Left lung (tissue), 14 donors: ENCODE data around the gene PSMD11. TPM values are rescaled to one million over a fixed set of nuclear protein-coding genes. Genes with fewer than 3 reads are reported as not detected.
"Not testable (repeated sequence)": the region's sequence is repeated elsewhere in the genome, so short reads cannot be mapped to it uniquely, and the experiment has no call there.

Experiments
- ATAC-seq: fragments of 200-7000 bp; cut with Tn5 transposase; one replicate; pipeline ENCODE4 v1.9.1; 2020; ENCODE audit warnings: moderate library complexity
- DNase-seq, 4 donors: peaks; one replicate each; pipeline ENCODE4 v3.0.0-alpha.2; 2013 to 2020
- H3K27ac ChIP-seq, 2 donors: fragments of 200-600 bp; sonication (generic) in 1 of 2; one replicate each; pipeline versions ENCODE4 v1.5.0 to v1.8.0; 2020 to 2021
- H3K27me3 ChIP-seq, 2 donors: fragments of 200-600 bp; sonication (generic) in 1 of 2; one replicate each; pipeline versions ENCODE4 v1.5.0 to v1.8.0; 2020 to 2021
- H3K36me3 ChIP-seq, 2 donors: fragments of 200-600 bp; sonication (generic) in 1 of 2; one replicate each; pipeline versions ENCODE4 v1.5.0 to v1.8.0; 2020 to 2021
- H3K4me1 ChIP-seq, 2 donors: fragments of 200-600 bp; one replicate each; pipeline ENCODE4 v1.8.0; 2021
- H3K4me3 ChIP-seq, 2 donors: fragments of 200-600 bp; sonication (generic) in 1 of 2; one replicate each; pipeline versions ENCODE4 v1.5.0 to v1.8.0; 2020 to 2021; ENCODE audit warnings: mild to moderate bottlenecking in 1 of 2
- H3K9me3 ChIP-seq, 2 donors: fragments of 200-600 bp; sonication (generic) in 1 of 2; one replicate each; pipeline versions ENCODE4 v1.5.0 to v1.8.0; 2020 to 2021
- CTCF ChIP-seq, 2 donors: fragments of 200-600 bp; sonication (generic) in 1 of 2; IDR thresholded peaks; one replicate each; pipeline versions ENCODE4 v1.5.0 to v1.8.0; 2021; ENCODE audit warnings: antibody characterized with exemption in 2 of 2
- intact Hi-C, 2 donors: fragments of 100-400 bp; cut with DNase I; formaldehyde crosslinking; loops; one replicate each; pipeline versions ENCODE4 v1.11.2 to v1.14.2; 2022
- long read RNA-seq, 12 donors: library from polyadenylated mRNA in 2 of 12; unstranded in 2 of 12; transcript quantifications; one replicate each; pipeline ENCODE4 v2.0.0 and lab custom pipeline, GENCODE V29; 2019 to 2026
- polyA plus RNA-seq, 6 donors: library from polyadenylated mRNA; unstranded; fragments of 120-200 nt; gene quantifications; one replicate each; pipeline ENCODE4 v1.2.1, GENCODE V29; 2013; ENCODE audit not compliant: insufficient read length in 6 of 6
- total RNA-seq, 2 donors: library from RNA; stranded (reverse); fragmentation: NEBNext Ultra II Directional; extraction: Animal tissue kit (Norgen Biotek cat#: 25700); gene quantifications; one replicate each; pipeline ENCODE4 v1.2.1, GENCODE V29; 2021
- donor health status: DM: no; HTN: yes; CAD: no.
- donor health status: DM: no; HTN: no; CAD: no.

The PSMD11 gene
- total RNA-seq (100 to 1,000 TPM in 1 of 2 donors, 10 to 100 TPM in 1; 67.4 to 115 TPM), polyA plus RNA-seq (10 to 100 TPM; 73.8 to 88.1 (median 82.8) TPM)
- long read RNA-seq, donor 1, full-length matches to known transcripts = 31 of 42 reads
- long read RNA-seq, donor 1, partial matches to known transcripts = 11 of 42 reads
- long read RNA-seq, donor 1, other reads (novel, unspliced or antisense) = 0 of 42 reads
- long read RNA-seq, donor 2, full-length matches to known transcripts = 23 of 39 reads
- long read RNA-seq, donor 2, partial matches to known transcripts = 16 of 39 reads
- long read RNA-seq, donor 2, other reads (novel, unspliced or antisense) = 0 of 39 reads
- long read RNA-seq, donor 3, full-length matches to known transcripts = 14 of 14 reads
- long read RNA-seq, donor 3, partial matches to known transcripts = 0 of 14 reads
- long read RNA-seq, donor 3, other reads (novel, unspliced or antisense) = 0 of 14 reads
- long read RNA-seq, donor 4, full-length matches to known transcripts = 96 of 104 reads
- long read RNA-seq, donor 4, partial matches to known transcripts = 2 of 104 reads
- long read RNA-seq, donor 4, other reads (novel, unspliced or antisense) = 6 of 104 reads
- long read RNA-seq, donor 5, full-length matches to known transcripts = 18 of 23 reads
- long read RNA-seq, donor 5, partial matches to known transcripts = 5 of 23 reads
- long read RNA-seq, donor 5, other reads (novel, unspliced or antisense) = 0 of 23 reads
- long read RNA-seq, donor 6, full-length matches to known transcripts = 29 of 29 reads
- long read RNA-seq, donor 6, partial matches to known transcripts = 0 of 29 reads
- long read RNA-seq, donor 6, other reads (novel, unspliced or antisense) = 0 of 29 reads
- long read RNA-seq, donor 7, full-length matches to known transcripts = 12 of 12 reads
- long read RNA-seq, donor 7, partial matches to known transcripts = 0 of 12 reads
- long read RNA-seq, donor 7, other reads (novel, unspliced or antisense) = 0 of 12 reads
- long read RNA-seq, donor 8, full-length matches to known transcripts = 18 of 18 reads
- long read RNA-seq, donor 8, partial matches to known transcripts = 0 of 18 reads
- long read RNA-seq, donor 8, other reads (novel, unspliced or antisense) = 0 of 18 reads
- long read RNA-seq, donor 9 = 0 reads
- long read RNA-seq, donor 10, full-length matches to known transcripts = 193 of 204 reads
- long read RNA-seq, donor 10, partial matches to known transcripts = 7 of 204 reads
- long read RNA-seq, donor 10, other reads (novel, unspliced or antisense) = 4 of 204 reads
- long read RNA-seq, donor 11 = 0 reads
- long read RNA-seq, donor 12, full-length matches to known transcripts = 22 of 22 reads
- long read RNA-seq, donor 12, partial matches to known transcripts = 0 of 22 reads
- long read RNA-seq, donor 12, other reads (novel, unspliced or antisense) = 0 of 22 reads

GRCh38 chr17:32444301-32445073, at the start of gene PSMD11:
TSS of gene PSMD11 (plus strand) at chr17:32444510. CDS start at chr17:32444524, 14 bp downstream.
- Histone ChIP-seq H3K36me3 (peaks cover 4 to 27% of the 10 kb centered on the region in 2 donors), H3K27me3 (no peaks in the 10 kb centered on the region), H3K4me1 (peaks cover 10 to 22% of the 10 kb centered on the region in 2 donors), H3K27ac (peak within 1 kb of the TSS; percentile 40 to 86), H3K9me3 (no peaks in the 10 kb centered on the region), H3K4me3 (peak within 1 kb of the TSS; percentile 86 to 100)
- ATAC-seq (peak; percentile 97), DNase-seq (peak; percentile 91 to 99 (median 98))
- intact Hi-C loops = no loop called here
- TF ChIP-seq CTCF (IDR thresholded peaks at IDR 0.05) = peak; percentile 82 to 86

- Histone ChIP-seq H3K36me3 (no peaks in the 10 kb centered on the region), H3K9me3 (no peaks in the 10 kb centered on the region), H3K4me1 (no peaks in the 10 kb centered on the region), H3K27me3 (no peaks in the 10 kb centered on the region), H3K4me3 (no peak overlapping the region), H3K27ac (no peak overlapping the region)
- ATAC-seq (no peak), DNase-seq (no peak)
- TF ChIP-seq CTCF (IDR thresholded peaks at IDR 0.05) = no peak
- intact Hi-C loops = no loop called here
These were observed 48.0 kb upstream of the PSMD11 start for GRCh38 chr17:32396343-32396742.

GRCh38 chr17:32398946-32399345, 45.4 kb upstream of the PSMD11 start:
- no peak for ATAC-seq
- H3K4me1 ChIP-seq = no peaks in the 10 kb centered on the region
- intact Hi-C loops = no loop called here
- no peaks in the 10 kb centered on the region for H3K9me3 ChIP-seq
- H3K27ac ChIP-seq = no peak overlapping the region
- H3K27me3 ChIP-seq = no peaks in the 10 kb centered on the region
- no peak overlapping the region for H3K4me3 ChIP-seq
- no peak for TF ChIP-seq CTCF (IDR thresholded peaks at IDR 0.05)
- no peak for DNase-seq
- H3K36me3 ChIP-seq = no peaks in the 10 kb centered on the region

- ATAC-seq, H3K4me1 ChIP-seq, H3K27me3 ChIP-seq, intact Hi-C loops, H3K36me3 ChIP-seq, H3K27ac ChIP-seq, DNase-seq, H3K4me3 ChIP-seq, H3K9me3 ChIP-seq: not testable (repeated sequence)
These were observed 34.2 kb upstream of the PSMD11 start for GRCh38 chr17:32410085-32410484.
